Brain microvascular endothelial cell (primary cell): Measurements from ENCODE around the gene IGFBPL1.

Experiments
- DNase-seq: peaks from one replicate; pipeline ENCODE4 v3.0.0-alpha.2; 2020
- H3K27ac ChIP-seq: fragments of 250-450 bp; sonication (Bioruptor Pico); 2 replicates; pipeline ENCODE4 v1.5.1; 2020; ENCODE audit warnings: mild to moderate bottlenecking, moderate library complexity
- H3K27me3 ChIP-seq: fragments of 250-450 bp; sonication (Bioruptor Pico); replicated peaks from 2 replicates; pipeline ENCODE4 v1.5.1; 2020; ENCODE audit warnings: mild to moderate bottlenecking
- H3K36me3 ChIP-seq: fragments of 250-450 bp; sonication (Bioruptor Pico); replicated peaks from 2 replicates; pipeline ENCODE4 v1.5.1; 2020; ENCODE audit warnings: mild to moderate bottlenecking
- H3K4me3 ChIP-seq: 2 replicates; pipeline ENCODE4 v1.5.1; 2011; ENCODE audit warnings: low read depth, mild to moderate bottlenecking, control low read depth, low read length, moderate library complexity
- in situ Hi-C: cut with HindIII; loops from 2 replicates; pipeline ENCODE4 v1.10.0; 2017; ENCODE audit warnings: low sequenced_read_pairs, low pct_ligation_motif_present
- TF ChIP-seq, protein P1 (sequence below): IDR thresholded peaks from 2 replicates; pipeline ENCODE4 v1.5.1; 2011; ENCODE audit warnings: low read depth, mild to moderate bottlenecking, moderate library complexity, low read length, control low read depth, inconsistent platforms; ENCODE audit errors: missing control alignments

Gene IGFBPL1

DNA sequence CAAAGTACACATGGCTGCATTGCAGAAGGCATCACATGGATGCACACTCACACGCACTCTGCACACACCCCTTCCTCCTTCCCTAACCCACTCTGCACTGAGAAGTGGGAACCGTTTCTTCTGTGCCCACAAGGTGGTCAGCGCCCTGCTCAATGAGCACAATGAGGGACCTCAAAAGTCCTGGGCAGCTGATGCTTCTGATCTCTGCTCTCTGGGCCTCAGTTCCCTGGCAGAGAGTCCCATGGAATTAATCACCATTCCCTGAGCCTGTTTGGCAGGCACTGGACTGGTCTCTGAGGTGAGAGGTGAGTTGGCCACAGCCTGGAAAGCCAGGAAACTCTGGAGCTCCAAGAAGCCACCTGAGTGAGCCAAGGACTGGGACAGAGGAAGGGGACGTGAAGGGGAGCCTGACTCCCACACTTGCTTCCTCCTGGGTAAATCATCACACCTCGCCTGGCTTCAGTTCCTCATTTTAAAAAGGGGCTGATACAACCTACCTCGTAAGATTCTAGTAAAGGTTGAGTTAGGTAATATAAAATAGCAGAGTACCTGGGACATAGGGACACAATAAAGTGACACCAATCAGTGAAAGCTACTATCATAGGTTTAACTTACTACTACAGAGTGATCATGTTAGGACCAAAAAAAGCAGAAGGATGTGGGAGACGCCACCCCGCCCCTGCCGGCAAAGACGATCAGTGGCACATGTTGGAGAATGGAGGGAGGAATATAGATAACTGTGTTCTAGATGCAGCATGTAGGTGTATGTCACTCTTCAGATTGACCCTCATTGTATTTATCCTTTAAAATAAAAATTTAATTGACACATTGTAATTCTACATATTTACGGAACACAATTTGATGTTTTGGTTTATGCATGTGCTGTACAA is 21.1 kb upstream of the IGFBPL1 start:
- in situ Hi-C loops = no loop called here
- no peak for DNase-seq
- no peak overlapping the region for H3K27ac ChIP-seq
- TF ChIP-seq, protein P1, sequence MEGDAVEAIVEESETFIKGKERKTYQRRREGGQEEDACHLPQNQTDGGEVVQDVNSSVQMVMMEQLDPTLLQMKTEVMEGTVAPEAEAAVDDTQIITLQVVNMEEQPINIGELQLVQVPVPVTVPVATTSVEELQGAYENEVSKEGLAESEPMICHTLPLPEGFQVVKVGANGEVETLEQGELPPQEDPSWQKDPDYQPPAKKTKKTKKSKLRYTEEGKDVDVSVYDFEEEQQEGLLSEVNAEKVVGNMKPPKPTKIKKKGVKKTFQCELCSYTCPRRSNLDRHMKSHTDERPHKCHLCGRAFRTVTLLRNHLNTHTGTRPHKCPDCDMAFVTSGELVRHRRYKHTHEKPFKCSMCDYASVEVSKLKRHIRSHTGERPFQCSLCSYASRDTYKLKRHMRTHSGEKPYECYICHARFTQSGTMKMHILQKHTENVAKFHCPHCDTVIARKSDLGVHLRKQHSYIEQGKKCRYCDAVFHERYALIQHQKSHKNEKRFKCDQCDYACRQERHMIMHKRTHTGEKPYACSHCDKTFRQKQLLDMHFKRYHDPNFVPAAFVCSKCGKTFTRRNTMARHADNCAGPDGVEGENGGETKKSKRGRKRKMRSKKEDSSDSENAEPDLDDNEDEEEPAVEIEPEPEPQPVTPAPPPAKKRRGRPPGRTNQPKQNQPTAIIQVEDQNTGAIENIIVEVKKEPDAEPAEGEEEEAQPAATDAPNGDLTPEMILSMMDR = no peak
- peaks cover 4% of the 10 kb centered on the region for H3K27me3 ChIP-seq
- H3K36me3 ChIP-seq = no peaks in the 10 kb centered on the region
- no peak overlapping the region for H3K4me3 ChIP-seq

DNA sequence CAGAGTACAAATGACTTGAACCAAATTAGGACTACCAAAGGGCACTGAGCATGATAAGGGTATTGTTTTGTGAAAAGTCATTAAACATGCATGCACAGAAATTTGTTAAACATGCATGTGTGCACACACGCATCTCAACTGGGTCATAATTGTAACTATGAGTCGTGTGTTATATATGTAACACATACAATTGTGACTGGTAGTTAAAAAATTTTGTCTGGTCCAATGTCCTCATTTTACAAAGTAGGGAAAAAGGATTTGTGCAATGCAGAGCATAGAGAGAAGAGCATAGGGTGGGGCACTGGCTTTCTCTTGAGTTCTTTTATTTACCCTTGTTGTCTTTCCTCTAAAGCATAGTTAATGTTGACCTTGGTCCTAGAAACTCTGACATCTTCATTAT is 19.3 kb upstream of the IGFBPL1 start:
- peaks cover 4% of the 10 kb centered on the region for H3K27me3 ChIP-seq
- H3K4me3 ChIP-seq = no peak overlapping the region
- no peak overlapping the region for H3K27ac ChIP-seq
- TF ChIP-seq, protein P1 = no peak
- H3K36me3 ChIP-seq = no peaks in the 10 kb centered on the region
- no peak for DNase-seq
- in situ Hi-C loops = no loop called here

DNA sequence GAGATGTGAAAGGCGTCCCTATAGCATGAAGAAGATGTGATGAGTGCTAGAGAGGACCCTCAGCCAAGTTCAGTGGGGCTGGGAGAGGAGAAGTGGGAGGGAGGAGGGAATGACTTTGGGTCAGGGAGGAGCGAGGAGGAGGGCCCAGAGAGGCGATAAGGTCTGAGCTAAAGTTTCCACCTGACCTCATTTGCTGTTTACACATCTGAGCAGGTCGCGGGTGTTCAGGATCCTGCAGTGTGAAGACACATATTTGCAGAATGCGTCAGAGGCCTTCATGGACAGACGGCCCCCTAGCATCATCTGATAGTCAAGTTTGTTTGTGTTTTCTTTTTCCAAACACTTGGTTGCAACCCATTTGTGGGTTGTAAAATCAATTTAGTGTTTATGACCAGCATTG is 18.9 kb upstream of the IGFBPL1 start:
- Histone ChIP-seq H3K36me3 (no peaks in the 10 kb centered on the region), H3K4me3 (no peak overlapping the region), H3K27ac (no peak overlapping the region), H3K27me3 (peaks cover 4% of the 10 kb centered on the region)
- DNase-seq = peak; percentile 31
- in situ Hi-C loops = no loop called here
- TF ChIP-seq, protein P1 = no peak

DNA sequence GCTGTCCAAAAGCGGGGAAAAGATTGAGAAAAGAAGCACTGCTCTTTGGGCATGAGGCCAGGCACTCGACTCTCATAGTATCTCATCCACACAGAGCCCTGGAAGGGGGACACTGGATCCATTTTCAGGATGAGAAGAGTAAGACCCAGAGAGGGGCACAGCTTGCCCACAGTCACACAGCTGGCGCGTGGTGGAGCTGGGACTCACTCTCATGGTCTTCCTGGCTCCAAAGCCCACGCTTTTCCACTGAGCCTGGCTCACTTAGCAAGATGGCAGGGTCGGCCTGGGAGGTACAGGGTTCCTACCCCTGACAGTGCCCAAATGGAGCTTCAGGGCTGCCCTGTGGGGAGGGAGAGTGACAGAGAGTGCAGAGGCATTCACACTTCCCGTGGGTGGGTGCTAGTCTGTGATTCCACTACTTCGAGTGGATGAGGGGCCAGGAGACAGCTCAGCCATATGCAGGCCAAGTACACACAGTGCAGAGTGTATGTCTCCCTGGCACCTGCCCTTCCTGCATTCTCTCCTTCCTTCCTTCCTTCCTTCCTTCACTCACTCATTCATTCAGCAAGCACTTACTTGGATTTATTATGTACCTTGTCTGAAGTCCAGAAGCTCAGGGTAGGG is 18.3 kb upstream of the IGFBPL1 start:
- Histone ChIP-seq H3K27me3 (peaks cover 4% of the 10 kb centered on the region), H3K4me3 (no peak overlapping the region), H3K27ac (no peak overlapping the region), H3K36me3 (no peaks in the 10 kb centered on the region)
- DNase-seq = no peak
- in situ Hi-C loops = no loop called here
- TF ChIP-seq, protein P1 = no peak

DNA sequence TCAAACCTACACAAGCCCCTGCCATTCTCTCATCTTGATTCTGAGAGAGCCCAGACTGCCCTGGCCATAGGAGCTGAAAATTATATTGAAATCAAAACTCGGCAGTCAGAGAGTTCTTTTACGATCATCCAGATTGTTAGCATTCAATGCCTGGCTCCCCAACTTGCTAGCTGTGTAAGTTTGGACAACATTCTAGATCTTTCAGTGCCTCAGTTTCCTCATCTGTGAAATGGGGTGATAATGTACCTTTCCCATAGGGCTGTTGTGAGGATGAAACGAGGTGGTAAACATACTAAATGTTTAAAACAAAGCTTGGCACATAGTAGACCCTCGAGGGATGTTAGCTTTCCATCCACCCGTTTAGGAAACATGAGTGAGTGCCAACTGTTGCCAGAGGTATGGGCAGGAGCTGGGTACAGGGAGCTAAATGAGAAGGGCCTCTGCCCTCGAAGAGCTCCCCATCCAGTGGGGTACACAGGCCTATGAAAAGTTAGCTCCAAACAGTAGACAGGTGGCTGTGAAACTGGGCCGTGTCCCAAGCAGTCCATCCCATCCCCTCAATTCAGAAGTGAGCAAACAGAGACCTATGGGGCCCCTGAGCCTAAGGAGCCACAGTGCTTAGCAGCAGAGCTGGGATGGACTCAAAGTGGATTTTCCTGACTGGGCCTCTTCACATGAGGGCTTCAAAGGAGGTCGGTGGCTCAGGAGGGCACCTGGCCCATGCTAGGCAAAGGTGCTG is 17.3 kb upstream of the IGFBPL1 start:
- H3K36me3 ChIP-seq = no peaks in the 10 kb centered on the region
- in situ Hi-C loops = no loop called here
- no peak overlapping the region for H3K27ac ChIP-seq

More for the DNA sequence above, 17.3 kb upstream of the IGFBPL1 start:
- H3K4me3 ChIP-seq = no peak overlapping the region
- TF ChIP-seq, protein P1 = no peak
- peaks cover 4% of the 10 kb centered on the region for H3K27me3 ChIP-seq
- DNase-seq = no peak
